GM20431 (cell line): Measurements from ENCODE around the gene KCNG1.

Source experiments
- in situ Hi-C: fragments of 300-500 bp; cut with MseI, MboI; formaldehyde crosslinking; loops from one replicate; pipeline ENCODE4 v1.15.0; 2020; ENCODE audit warnings: low sequenced_read_pairs; ENCODE audit not compliant: unreplicated experiment

The KCNG1 gene

GRCh38 chr20:51036827-51037531, 14.1 kb upstream of the KCNG1 start:
- in situ Hi-C loops: no loop called here

GRCh38 chr20:51036226-51036625, 13.3 kb upstream of the KCNG1 start:
- in situ Hi-C loops: no loop called here

- in situ Hi-C loops: no loop called here
Observed at GRCh38 chr20:51034988-51035656, 12.2 kb upstream of the KCNG1 start.

GRCh38 chr20:51034476-51034875, 11.6 kb upstream of the KCNG1 start:
- in situ Hi-C loops: no loop called here

GRCh38 chr20:51029963-51030920, 7.3 kb upstream of the KCNG1 start:
- in situ Hi-C loops: no loop called here

- in situ Hi-C loops: no loop called here
Observed at GRCh38 chr20:51029556-51029955, 6.6 kb upstream of the KCNG1 start.

GRCh38 chr20:51028616-51029212, 5.8 kb upstream of the KCNG1 start:
- in situ Hi-C loops: no loop called here

- in situ Hi-C loops: no loop called here
Observed at GRCh38 chr20:51027035-51027795, 4.3 kb upstream of the KCNG1 start.

- in situ Hi-C loops: no loop called here
Observed at GRCh38 chr20:51026269-51026668, 3.4 kb upstream of the KCNG1 start.

GRCh38 chr20:51024761-51025160, 1.9 kb upstream of the KCNG1 start:
- in situ Hi-C loops: no loop called here

- in situ Hi-C loops: no loop called here
Observed at GRCh38 chr20:51023617-51024155, 779 bp upstream of the KCNG1 start.

- in situ Hi-C loops: no loop called here
Observed at GRCh38 chr20:51022227-51022802, 592 bp downstream of the KCNG1 start.

GRCh38 chr20:51021067-51022025, 1.6 kb downstream of the KCNG1 start:
- in situ Hi-C loops: no loop called here

GRCh38 chr20:51020657-51021056, 2.2 kb downstream of the KCNG1 start:
- in situ Hi-C loops: no loop called here

GRCh38 chr20:51019656-51020592, 3.0 kb downstream of the KCNG1 start:
- in situ Hi-C loops: no loop called here

- in situ Hi-C loops: no loop called here
Observed at GRCh38 chr20:51017251-51017650, 5.7 kb downstream of the KCNG1 start.

- in situ Hi-C loops: no loop called here
Observed at GRCh38 chr20:51016521-51016920, 6.4 kb downstream of the KCNG1 start.
